KOPT-K1 (cell line): ENCODE data around the gene CADM2.

Experiments used
- H3K27ac ChIP-seq: fragments of 200-600 bp; sonication (generic); 2 replicates; pipeline ENCODE4 v1.5.1; 2016; ENCODE audit warnings: antibody characterized with exemption, mild to moderate bottlenecking, low read depth, low read length; ENCODE audit not compliant: poor library complexity, severe bottlenecking
- H3K36me3 ChIP-seq: fragments of 200-600 bp; sonication (generic); 2 replicates; pipeline ENCODE4 v1.5.1; 2017; ENCODE audit warnings: antibody characterized with exemption, mild to moderate bottlenecking, low read length, moderate library complexity; ENCODE audit not compliant: insufficient read depth
- H3K9me3 ChIP-seq: fragments of 200-600 bp; sonication (generic); 2 replicates; pipeline ENCODE4 v1.5.1; 2017; ENCODE audit warnings: antibody characterized with exemption, low read length, mild to moderate bottlenecking; ENCODE audit not compliant: insufficient read depth, poor library complexity, severe bottlenecking

The CADM2 gene

DNA sequence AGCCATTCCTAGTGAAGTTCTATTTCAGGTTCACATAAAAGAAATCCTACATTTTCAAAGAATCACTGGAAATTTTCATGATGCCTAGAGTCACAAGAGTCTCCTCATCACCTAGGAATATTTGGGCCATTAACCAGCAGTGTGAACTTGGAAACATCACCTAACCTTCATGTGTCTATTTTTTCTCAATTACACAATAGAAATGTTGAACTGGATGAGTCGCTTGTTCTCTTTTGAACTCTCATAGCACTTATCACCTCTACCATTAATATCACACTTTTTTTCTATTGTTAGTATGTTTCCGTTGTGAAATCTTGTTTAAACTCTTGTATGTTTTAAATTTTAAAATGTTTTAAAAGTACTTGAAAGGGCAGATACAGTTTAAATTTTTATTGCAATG lies 371.3 kb downstream of the CADM2 start:
- no peak overlapping the region for H3K27ac ChIP-seq
- no peaks in the 10 kb centered on the region for H3K9me3 ChIP-seq
- H3K36me3 ChIP-seq, result no peaks in the 10 kb centered on the region

DNA sequence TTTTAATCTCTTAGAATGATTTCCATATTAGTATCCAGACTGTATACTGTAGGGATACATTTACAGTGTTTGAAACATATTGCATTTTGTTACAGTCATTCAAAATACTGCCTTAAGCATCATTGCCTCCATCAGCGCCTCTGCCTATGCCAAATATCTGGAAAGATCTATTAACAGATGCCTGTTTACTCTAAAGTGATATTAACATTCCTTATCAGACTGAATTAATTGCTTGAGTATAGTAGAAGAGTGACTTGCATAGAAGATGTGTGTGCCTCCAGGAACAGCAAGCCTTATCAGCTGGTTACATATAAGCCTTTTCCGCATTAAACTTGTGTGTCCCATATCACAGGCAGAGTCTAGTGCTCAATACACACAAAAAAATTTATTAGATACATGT lies 379.1 kb downstream of the CADM2 start:
- H3K27ac ChIP-seq, result no peak overlapping the region
- no peaks in the 10 kb centered on the region for H3K9me3 ChIP-seq
- no peaks in the 10 kb centered on the region for H3K36me3 ChIP-seq

GRCh38 chr3:85342915-85343314 lies 384.1 kb downstream of the CADM2 start:
- Histone ChIP-seq H3K36me3 (no peaks in the 10 kb centered on the region), H3K27ac (no peak overlapping the region), H3K9me3 (no peaks in the 10 kb centered on the region)

DNA sequence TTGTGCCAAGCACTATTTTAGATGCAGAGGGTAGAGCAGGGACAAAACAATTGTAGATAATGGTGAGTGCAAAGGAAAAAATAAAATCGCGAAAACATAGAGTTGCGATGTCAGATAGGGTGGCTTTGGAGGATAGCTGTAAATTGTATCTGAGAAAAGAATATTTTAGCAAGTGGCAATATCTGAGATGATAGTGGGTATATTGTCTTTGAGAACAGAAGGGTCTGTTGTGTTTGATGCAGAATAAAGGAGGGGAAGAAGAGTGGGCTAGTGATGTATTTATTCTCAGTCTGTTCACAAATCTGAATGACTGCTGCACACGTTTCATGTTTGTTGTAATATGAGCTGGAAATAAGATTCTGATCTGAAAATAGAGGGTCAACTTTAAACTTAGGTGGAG lies 396.8 kb downstream of the CADM2 start:
- Histone ChIP-seq H3K36me3 (no peaks in the 10 kb centered on the region), H3K27ac (no peak overlapping the region), H3K9me3 (no peaks in the 10 kb centered on the region)

DNA sequence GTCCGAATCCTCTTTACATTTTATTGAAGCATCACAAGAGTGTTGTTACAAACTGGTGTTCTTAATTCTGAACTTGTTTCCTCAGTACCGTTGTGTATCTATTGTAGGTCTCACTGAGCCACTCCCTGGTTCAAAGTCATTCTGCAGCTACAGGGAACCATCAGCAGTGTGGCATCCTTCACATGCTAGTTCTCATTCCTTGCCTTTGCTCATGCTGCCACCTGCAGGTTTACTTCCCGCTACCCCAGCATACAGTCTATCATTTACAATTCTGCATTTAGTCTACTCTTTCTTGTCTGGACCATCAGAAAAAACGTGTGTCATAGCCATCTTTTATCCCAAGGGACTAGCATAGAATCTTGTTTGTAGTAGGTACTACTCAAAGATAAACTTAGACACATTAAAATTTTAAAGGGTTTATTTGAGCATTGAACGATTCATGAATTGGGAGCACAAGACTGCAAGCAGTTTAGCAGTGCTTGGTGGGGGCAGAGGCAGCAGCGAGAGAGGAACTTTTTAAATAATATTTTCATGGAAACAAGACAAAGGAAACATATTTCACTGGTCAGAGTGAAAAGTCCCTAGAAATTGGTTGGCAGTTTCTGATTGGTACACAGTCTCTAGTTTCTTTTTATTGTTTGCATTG lies 402.1 kb downstream of the CADM2 start:
- H3K9me3 ChIP-seq, result no peaks in the 10 kb centered on the region
- H3K27ac ChIP-seq, result no peak overlapping the region
- H3K36me3 ChIP-seq, result no peaks in the 10 kb centered on the region

DNA sequence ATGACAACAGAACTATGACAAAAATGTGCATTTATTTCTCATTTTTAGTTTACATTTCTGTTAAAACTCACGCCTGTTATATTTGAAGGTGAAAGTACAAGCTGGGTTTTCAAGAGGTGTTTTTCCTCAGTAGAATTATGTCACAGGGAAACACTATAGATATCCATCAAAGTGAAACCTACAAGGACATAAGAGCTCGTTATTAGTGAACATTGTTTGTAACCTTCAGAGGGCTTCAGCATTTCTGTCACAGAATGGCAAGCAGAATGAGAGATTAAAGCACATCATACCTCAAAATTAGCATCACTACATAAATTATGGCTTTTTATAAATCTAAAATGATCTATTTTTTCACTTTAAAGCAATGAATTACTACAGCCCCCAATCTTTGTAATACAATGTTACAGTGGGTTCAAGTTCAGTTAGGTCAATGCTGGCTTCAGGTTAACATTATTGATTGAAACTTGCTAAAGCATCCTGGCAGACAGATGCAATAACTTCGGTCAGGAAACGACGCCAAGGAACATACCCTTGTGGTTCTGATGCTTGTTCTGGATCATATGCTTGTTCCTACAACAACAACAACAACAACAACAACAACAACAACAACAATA lies 405.6 kb downstream of the CADM2 start:
- no peaks in the 10 kb centered on the region for H3K36me3 ChIP-seq
- no peaks in the 10 kb centered on the region for H3K9me3 ChIP-seq
- H3K27ac ChIP-seq, result no peak overlapping the region

DNA sequence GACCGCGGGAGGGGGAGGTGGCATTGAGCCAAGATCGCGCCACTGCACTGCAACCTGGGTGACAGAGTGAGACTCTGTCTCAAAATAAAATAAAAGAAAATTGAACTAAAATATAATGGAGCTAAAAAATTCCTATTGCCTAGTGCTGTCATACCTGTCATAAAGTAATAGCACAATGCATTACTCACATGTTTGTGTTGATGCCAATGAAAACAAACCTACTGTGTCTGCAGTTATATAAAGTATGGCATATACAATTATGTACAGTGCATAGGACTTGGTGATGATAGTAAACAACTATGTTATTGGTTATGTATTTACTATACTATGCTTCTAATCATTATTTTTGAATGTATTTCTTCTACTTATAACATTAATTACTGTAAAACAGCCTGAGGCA lies 411.6 kb downstream of the CADM2 start:
- Histone ChIP-seq H3K27ac (no peak overlapping the region), H3K36me3 (no peaks in the 10 kb centered on the region), H3K9me3 (no peaks in the 10 kb centered on the region)

DNA sequence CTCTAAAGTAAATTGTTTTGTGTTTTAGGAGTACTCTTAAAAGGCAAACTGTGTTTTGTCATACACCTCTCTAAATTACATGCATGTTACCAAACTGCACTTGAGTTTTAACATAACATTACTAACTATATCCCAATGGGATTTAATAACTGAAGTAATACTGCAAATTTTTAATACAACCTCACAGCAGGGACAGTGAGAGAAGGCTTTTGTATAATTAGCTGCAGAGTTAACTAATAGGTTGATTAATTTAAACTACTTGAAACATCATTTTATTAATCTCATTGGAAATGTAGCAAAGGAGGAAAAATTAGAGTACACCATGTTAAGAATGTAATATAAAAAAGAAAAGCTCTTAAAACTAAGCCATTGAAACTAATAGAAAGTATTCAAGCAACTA lies 417.3 kb downstream of the CADM2 start:
- Histone ChIP-seq H3K36me3 (no peaks in the 10 kb centered on the region), H3K27ac (no peak overlapping the region), H3K9me3 (no peaks in the 10 kb centered on the region)

DNA sequence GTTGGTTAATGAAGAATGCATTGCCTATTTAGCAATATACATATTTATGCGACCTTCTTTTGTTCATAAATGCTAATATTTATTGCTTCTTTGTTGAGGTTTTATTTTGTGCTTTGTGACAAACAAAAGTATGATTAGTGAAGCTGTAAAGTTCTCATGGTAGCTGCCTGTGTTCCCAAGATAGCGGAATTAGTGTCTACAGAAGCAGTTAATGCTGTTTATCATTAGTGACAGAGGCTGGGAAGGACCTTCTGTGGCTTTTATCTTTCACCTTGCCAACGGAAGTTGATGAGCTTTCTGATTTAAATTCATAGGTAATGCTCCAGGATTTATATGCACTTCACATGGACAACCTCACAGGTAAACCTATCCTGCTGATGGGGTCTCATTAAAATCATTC lies 418.3 kb downstream of the CADM2 start:
- Histone ChIP-seq H3K27ac (no peak overlapping the region), H3K9me3 (no peaks in the 10 kb centered on the region)

GRCh38 chr3:85384372-85384771 lies 425.6 kb downstream of the CADM2 start:
- H3K36me3 ChIP-seq, result no peaks in the 10 kb centered on the region
- no peak overlapping the region for H3K27ac ChIP-seq
- no peaks in the 10 kb centered on the region for H3K9me3 ChIP-seq

More for the DNA sequence above, 418.3 kb downstream of the CADM2 start:
- H3K36me3 ChIP-seq, result no peaks in the 10 kb centered on the region

GRCh38 chr3:85387913-85388505 lies 429.2 kb downstream of the CADM2 start:
- no peak overlapping the region for H3K27ac ChIP-seq
- no peaks in the 10 kb centered on the region for H3K9me3 ChIP-seq
- H3K36me3 ChIP-seq, result no peaks in the 10 kb centered on the region

DNA sequence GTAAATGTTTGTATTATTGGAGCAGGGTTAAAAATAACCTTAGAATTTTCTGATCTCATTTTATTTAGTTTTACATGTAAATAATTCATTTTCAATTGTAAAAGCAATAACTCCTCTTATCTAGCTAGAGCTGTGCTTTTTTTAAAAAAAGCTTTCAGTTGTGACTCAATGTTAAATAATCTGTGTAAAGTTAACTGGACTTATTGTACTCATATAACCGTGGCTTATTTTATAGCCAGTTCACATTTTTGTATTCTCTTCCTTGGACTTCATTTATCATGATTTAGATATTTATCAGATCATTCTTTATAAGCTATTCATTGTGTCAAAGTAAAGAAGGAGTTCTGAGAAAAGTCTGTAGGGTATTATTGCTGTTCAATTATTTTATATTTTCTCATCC lies 435.6 kb downstream of the CADM2 start:
- Histone ChIP-seq H3K27ac (no peak overlapping the region), H3K9me3 (no peaks in the 10 kb centered on the region)

GRCh38 chr3:85397434-85397833 lies 438.6 kb downstream of the CADM2 start:
- no peaks in the 10 kb centered on the region for H3K36me3 ChIP-seq
- H3K9me3 ChIP-seq, result no peaks in the 10 kb centered on the region
- no peak overlapping the region for H3K27ac ChIP-seq

More for the DNA sequence above, 435.6 kb downstream of the CADM2 start:
- H3K36me3 ChIP-seq, result no peaks in the 10 kb centered on the region

GRCh38 chr3:85426121-85426520 lies 467.3 kb downstream of the CADM2 start:
- H3K27ac ChIP-seq, result no peak overlapping the region
- H3K36me3 ChIP-seq, result no peaks in the 10 kb centered on the region
- no peaks in the 10 kb centered on the region for H3K9me3 ChIP-seq

- H3K36me3 ChIP-seq, result no peaks in the 10 kb centered on the region
- no peaks in the 10 kb centered on the region for H3K9me3 ChIP-seq
- no peak overlapping the region for H3K27ac ChIP-seq
Measured at GRCh38 chr3:85427467-85427866, 468.7 kb downstream of the CADM2 start.

- H3K36me3 ChIP-seq, result no peaks in the 10 kb centered on the region
- no peaks in the 10 kb centered on the region for H3K9me3 ChIP-seq
- H3K27ac ChIP-seq, result no peak overlapping the region
Measured at GRCh38 chr3:85432081-85432480, 473.3 kb downstream of the CADM2 start.
